ENCODE data around the gene TGFBR1.

Gene TGFBR1

GRCh38 chr9:99101271-99101670 lies 3.6 kb upstream of the TGFBR1 start:
- Histone ChIP-seq H3K9ac (ENCODE audit: insufficient read length) (no peak overlapping the region), H3K36me3 (ENCODE audit: insufficient read depth, low read length) (no peaks in the 10 kb centered on the region), H3K27ac (no peak overlapping the region), H3K9me3 (ENCODE audit: low read depth, low read length) (no peaks in the 10 kb centered on the region), H3K4me3 (no peak overlapping the region)
- TF ChIP-seq FOXP2 (optimal IDR thresholded peaks at IDR 0.05; ENCODE audit: control extremely low read depth, extremely low read length, insufficient read depth) (no peak), POLR2AphosphoS5 (IDR thresholded peaks at IDR 0.05; ENCODE audit: borderline replicate concordance, low read depth, low read length) (no peak), EZH2 (IDR thresholded peaks at IDR 0.05) (no peak)
- DNase-seq (ENCODE audit: low read depth, low spot score), result no peak

DNA sequence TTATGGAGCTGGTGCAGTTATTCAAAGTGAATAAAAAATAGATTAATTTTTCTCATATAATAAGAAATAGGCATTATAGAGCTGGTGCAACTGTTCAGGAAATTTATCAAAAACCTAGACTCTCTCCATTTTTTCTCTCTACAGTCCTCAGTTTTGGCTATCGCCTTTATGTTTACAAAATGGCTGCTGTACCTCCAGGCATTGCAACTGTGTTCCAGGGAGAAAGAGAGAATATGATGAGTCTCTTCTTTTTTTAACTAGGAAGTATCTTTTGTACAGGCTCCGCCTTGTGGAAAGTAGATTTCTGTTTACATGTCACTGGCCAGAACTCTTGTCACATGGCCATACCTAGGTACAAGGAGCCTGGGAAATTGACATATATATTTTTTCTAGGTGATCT lies 3.1 kb upstream of the TGFBR1 start:
- Histone ChIP-seq H3K27ac (no peak overlapping the region), H3K9me3 (ENCODE audit: low read depth, low read length) (no peaks in the 10 kb centered on the region), H3K36me3 (ENCODE audit: insufficient read depth, low read length) (no peaks in the 10 kb centered on the region), H3K4me3 (no peak overlapping the region), H3K9ac (ENCODE audit: insufficient read length) (no peak overlapping the region)
- TF ChIP-seq EZH2 (IDR thresholded peaks at IDR 0.05) (no peak), FOXP2 (optimal IDR thresholded peaks at IDR 0.05; ENCODE audit: control extremely low read depth, extremely low read length, insufficient read depth) (no peak), POLR2AphosphoS5 (IDR thresholded peaks at IDR 0.05; ENCODE audit: borderline replicate concordance, low read depth, low read length) (no peak)
- no peak for DNase-seq (ENCODE audit: low read depth, low spot score)

DNA sequence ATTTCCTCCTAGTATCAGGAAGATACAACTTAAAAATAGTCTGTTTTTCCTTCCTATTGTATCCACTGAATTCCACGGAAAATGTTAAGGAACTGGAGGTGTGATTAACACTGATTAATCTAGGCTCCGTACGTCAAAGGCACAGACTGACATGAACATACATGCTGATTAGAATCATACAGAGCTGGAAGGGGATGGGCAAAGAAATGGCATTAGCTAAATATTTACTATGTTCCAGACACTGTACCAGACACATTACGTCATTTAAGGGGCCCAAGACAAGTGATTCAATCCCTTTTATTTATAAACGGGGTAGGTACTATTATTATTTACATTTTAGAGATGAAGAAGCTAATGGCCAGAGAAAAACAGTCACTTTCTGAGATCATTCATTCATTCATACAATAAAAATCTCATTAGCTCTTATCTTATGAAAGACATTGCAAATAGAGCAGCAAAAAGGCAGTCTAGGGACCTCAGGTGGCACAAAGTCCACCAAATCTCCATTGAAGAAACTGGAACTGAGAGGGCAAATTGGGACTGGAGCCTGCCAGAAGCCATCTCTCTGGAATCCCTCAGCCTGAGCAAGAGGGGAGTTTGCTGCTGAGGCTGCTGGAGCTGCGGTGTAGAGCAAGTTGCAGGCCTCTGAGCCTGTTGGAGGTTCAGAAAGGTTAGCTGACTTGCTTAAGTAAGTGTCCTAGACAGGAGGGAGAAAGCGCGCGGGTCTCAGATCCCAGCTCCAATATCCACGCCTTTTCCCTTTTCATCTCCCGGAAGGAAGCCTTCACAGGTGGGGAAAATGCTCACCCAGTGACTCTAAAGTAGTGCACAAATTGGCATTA lies 1.6 kb upstream of the TGFBR1 start:
- TF ChIP-seq POLR2AphosphoS5 (IDR thresholded peaks at IDR 0.05; ENCODE audit: borderline replicate concordance, low read depth, low read length) (no peak), EZH2 (IDR thresholded peaks at IDR 0.05) (no peak), FOXP2 (optimal IDR thresholded peaks at IDR 0.05; ENCODE audit: control extremely low read depth, extremely low read length, insufficient read depth) (no peak)
- Histone ChIP-seq H3K9ac (ENCODE audit: insufficient read length) (no peak overlapping the region), H3K36me3 (ENCODE audit: insufficient read depth, low read length) (no peaks in the 10 kb centered on the region), H3K27ac (no peak overlapping the region), H3K9me3 (ENCODE audit: low read depth, low read length) (no peaks in the 10 kb centered on the region), H3K4me3 (peak overlapping the region; percentile 87)
- no peak for DNase-seq (ENCODE audit: low read depth, low spot score)

- DNase-seq (ENCODE audit: low read depth, low spot score), result no peak
Observed at GRCh38 chr9:99103901-99104458, 933 bp upstream of the TGFBR1 start.

GRCh38 chr9:99105152-99106043 lies 485 bp downstream of the TGFBR1 start:
- TF ChIP-seq EZH2 (IDR thresholded peaks at IDR 0.05) (no peak), FOXP2 (optimal IDR thresholded peaks at IDR 0.05; ENCODE audit: control extremely low read depth, extremely low read length, insufficient read depth) (no peak), POLR2AphosphoS5 (IDR thresholded peaks at IDR 0.05; ENCODE audit: borderline replicate concordance, low read depth, low read length) (no peak)
- Histone ChIP-seq H3K4me3 (peak overlapping the region; percentile 87), H3K9ac (ENCODE audit: insufficient read length) (peak overlapping the region; percentile 61), H3K9me3 (ENCODE audit: low read depth, low read length) (no peaks in the 10 kb centered on the region), H3K27ac (no peak overlapping the region), H3K36me3 (ENCODE audit: insufficient read depth, low read length) (no peaks in the 10 kb centered on the region)
- DNase-seq (ENCODE audit: low read depth, low spot score), result no peak

More at GRCh38 chr9:99103901-99104458, 933 bp upstream of the TGFBR1 start:
- Histone ChIP-seq H3K9me3 (ENCODE audit: low read depth, low read length) (no peaks in the 10 kb centered on the region), H3K9ac (ENCODE audit: insufficient read length) (no peak overlapping the region), H3K27ac (no peak overlapping the region), H3K4me3 (peak overlapping the region; percentile 87), H3K36me3 (ENCODE audit: insufficient read depth, low read length) (no peaks in the 10 kb centered on the region)
- no peak for TF ChIP-seq EZH2 (IDR thresholded peaks at IDR 0.05)
- TF ChIP-seq FOXP2 (optimal IDR thresholded peaks at IDR 0.05; ENCODE audit: control extremely low read depth, extremely low read length, insufficient read depth), result no peak
- no peak for TF ChIP-seq POLR2AphosphoS5 (IDR thresholded peaks at IDR 0.05; ENCODE audit: borderline replicate concordance, low read depth, low read length)

- Histone ChIP-seq H3K27ac (no peak overlapping the region), H3K36me3 (ENCODE audit: insufficient read depth, low read length) (no peaks in the 10 kb centered on the region), H3K9me3 (ENCODE audit: low read depth, low read length) (no peaks in the 10 kb centered on the region), H3K9ac (ENCODE audit: insufficient read length) (peak overlapping the region; percentile 61), H3K4me3 (peak overlapping the region; percentile 81)
- TF ChIP-seq FOXP2 (optimal IDR thresholded peaks at IDR 0.05; ENCODE audit: control extremely low read depth, extremely low read length, insufficient read depth) (no peak), POLR2AphosphoS5 (IDR thresholded peaks at IDR 0.05; ENCODE audit: borderline replicate concordance, low read depth, low read length) (no peak), EZH2 (IDR thresholded peaks at IDR 0.05) (no peak)
- no peak for DNase-seq (ENCODE audit: low read depth, low spot score)
Observed at GRCh38 chr9:99106044-99106375, 1.1 kb downstream of the TGFBR1 start.

GRCh38 chr9:99107421-99107820 lies 2.5 kb downstream of the TGFBR1 start:
- DNase-seq (ENCODE audit: low read depth, low spot score), result no peak
- Histone ChIP-seq H3K27ac (no peak overlapping the region), H3K9ac (ENCODE audit: insufficient read length) (no peak overlapping the region), H3K4me3 (no peak overlapping the region), H3K36me3 (ENCODE audit: insufficient read depth, low read length) (no peaks in the 10 kb centered on the region), H3K9me3 (ENCODE audit: low read depth, low read length) (no peaks in the 10 kb centered on the region)
- TF ChIP-seq EZH2 (IDR thresholded peaks at IDR 0.05) (no peak), POLR2AphosphoS5 (IDR thresholded peaks at IDR 0.05; ENCODE audit: borderline replicate concordance, low read depth, low read length) (no peak), FOXP2 (optimal IDR thresholded peaks at IDR 0.05; ENCODE audit: control extremely low read depth, extremely low read length, insufficient read depth) (no peak)

DNA sequence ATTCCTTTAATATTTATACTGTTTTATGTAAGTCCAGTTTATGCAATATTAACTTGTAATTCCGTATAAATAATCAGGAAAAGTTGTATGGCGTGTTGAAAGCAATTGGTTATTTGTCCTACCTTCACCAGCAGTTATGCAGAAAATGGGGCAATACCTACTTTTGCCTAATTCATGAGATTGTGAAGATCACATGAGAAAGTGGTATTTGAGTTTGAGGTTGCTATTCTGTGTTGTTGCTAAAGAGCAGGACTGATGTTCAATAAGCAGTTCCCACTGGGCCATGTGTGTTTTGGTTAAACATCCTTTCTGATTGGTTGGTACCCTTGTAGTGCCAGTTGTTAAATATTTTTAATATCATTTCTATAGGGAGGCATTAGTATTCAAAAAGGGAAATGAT lies 3.2 kb downstream of the TGFBR1 start:
- no peak for DNase-seq (ENCODE audit: low read depth, low spot score)

More for the DNA sequence above, 3.2 kb downstream of the TGFBR1 start:
- Histone ChIP-seq H3K9me3 (ENCODE audit: low read depth, low read length) (no peaks in the 10 kb centered on the region), H3K36me3 (ENCODE audit: insufficient read depth, low read length) (no peaks in the 10 kb centered on the region), H3K9ac (ENCODE audit: insufficient read length) (no peak overlapping the region), H3K4me3 (no peak overlapping the region), H3K27ac (no peak overlapping the region)
- TF ChIP-seq POLR2AphosphoS5 (IDR thresholded peaks at IDR 0.05; ENCODE audit: borderline replicate concordance, low read depth, low read length), result no peak
- TF ChIP-seq FOXP2 (optimal IDR thresholded peaks at IDR 0.05; ENCODE audit: control extremely low read depth, extremely low read length, insufficient read depth), result no peak
- TF ChIP-seq EZH2 (IDR thresholded peaks at IDR 0.05), result no peak
